Osteoblast (primary cell): ENCODE results near the gene LILRA1. TPM values are rescaled to one million over a fixed set of nuclear protein-coding genes. Genes with fewer than 3 reads are reported as not detected.
"Not testable (repeated sequence)": the region's sequence is repeated elsewhere in the genome, so short reads cannot be mapped to it uniquely, and the experiment has no call there.

Experiments used
- DNase-seq: peaks from one replicate; pipeline ENCODE4 v3.0.0; 2011; ENCODE audit warnings: low spot score, mixed read lengths; ENCODE audit not compliant: insufficient read length; ENCODE audit errors: missing footprints
- H2AFZ ChIP-seq: 2 replicates; pipeline ENCODE4 v1.6.0; 2011; ENCODE audit warnings: mild to moderate bottlenecking, low read length
- H3K27ac ChIP-seq: 2 replicates; pipeline ENCODE4 v1.5.1; 2011; ENCODE audit warnings: mild to moderate bottlenecking, low read depth, low read length, moderate library complexity
- H3K27me3 ChIP-seq: 2 replicates; pipeline ENCODE4 v1.6.0; 2012; ENCODE audit warnings: mild to moderate bottlenecking, control low read depth, inconsistent platforms, low read length, moderate library complexity; ENCODE audit not compliant: insufficient read depth
- H3K36me3 ChIP-seq: 2 replicates; pipeline ENCODE4 v1.5.1; 2011; ENCODE audit warnings: mild to moderate bottlenecking, low read length, control low read depth, moderate library complexity; ENCODE audit not compliant: insufficient read depth
- H3K4me1 ChIP-seq: 2 replicates; pipeline ENCODE4 v1.5.1; 2011; ENCODE audit warnings: mild to moderate bottlenecking, low read length, control low read depth, moderate library complexity; ENCODE audit not compliant: insufficient read depth
- H3K4me2 ChIP-seq: 2 replicates; pipeline ENCODE4 v1.6.0; 2011; ENCODE audit warnings: mild to moderate bottlenecking, low read length; ENCODE audit not compliant: insufficient read depth
- H3K4me3 ChIP-seq: fragments of 200-600 bp; sonication (generic); 3 replicates; pipeline ENCODE4 v1.5.1; 2012; ENCODE audit warnings: mild to moderate bottlenecking, low read length, inconsistent platforms; ENCODE audit not compliant: insufficient read depth
- H3K79me2 ChIP-seq: 2 replicates; pipeline ENCODE4 v1.6.0; 2012; ENCODE audit warnings: mild to moderate bottlenecking, low read length, control low read depth, inconsistent platforms; ENCODE audit not compliant: insufficient read depth
- H3K9me3 ChIP-seq: 2 replicates; pipeline ENCODE4 v1.5.1; 2011; ENCODE audit warnings: low read depth, low read length, control low read depth
- H4K20me1 ChIP-seq: 2 replicates; pipeline ENCODE4 v1.6.0; 2012; ENCODE audit warnings: mild to moderate bottlenecking, low read length, control low read depth; ENCODE audit not compliant: insufficient read depth
- total RNA-seq: library from RNA; depleted of rRNA; stranded (reverse); fragments of >200 nt; gene quantifications from 2 replicates; pipeline ENCODE4 v1.2.3, GENCODE V29; 2012
- TF ChIP-seq, protein P1 (sequence below): IDR thresholded peaks from 2 replicates; pipeline ENCODE4 v1.5.1; 2011; ENCODE audit warnings: mild to moderate bottlenecking, low read depth, low read length, moderate library complexity; ENCODE audit errors: extremely low read depth

LILRA1 gene
- total RNA-seq, 1 donor = not detected

DNA sequence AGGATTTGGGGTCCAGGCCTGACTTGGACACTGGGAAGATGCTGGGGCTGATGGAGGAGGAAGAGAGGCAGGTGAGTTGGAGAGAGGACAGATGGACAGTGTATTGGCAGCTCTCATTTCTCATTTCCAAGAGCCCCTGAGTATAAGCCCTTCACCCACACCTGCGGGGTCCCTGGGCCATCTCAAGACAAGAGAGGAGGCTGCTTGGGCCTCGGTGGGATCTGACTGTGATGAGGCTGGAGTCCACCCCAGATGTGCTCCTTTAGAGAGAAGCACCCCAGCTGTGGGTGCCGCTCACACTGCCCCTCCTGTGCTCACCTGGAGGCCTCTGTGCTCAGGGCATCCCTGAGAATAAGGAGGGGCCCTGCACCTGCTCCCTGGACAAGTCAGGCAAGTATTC, 16.1 kb upstream of the LILRA1 start:
- Histone ChIP-seq H2AFZ (no peak overlapping the region), H3K27ac (no peak overlapping the region), H3K9me3 (no peaks in the 10 kb centered on the region), H4K20me1 (no peaks in the 10 kb centered on the region), H3K4me3 (no peak overlapping the region), H3K27me3 (no peaks in the 10 kb centered on the region), H3K36me3 (no peaks in the 10 kb centered on the region), H3K79me2 (no peaks in the 10 kb centered on the region), H3K4me1 (no peaks in the 10 kb centered on the region), H3K4me2 (no peak overlapping the region)
- TF ChIP-seq, protein P1, sequence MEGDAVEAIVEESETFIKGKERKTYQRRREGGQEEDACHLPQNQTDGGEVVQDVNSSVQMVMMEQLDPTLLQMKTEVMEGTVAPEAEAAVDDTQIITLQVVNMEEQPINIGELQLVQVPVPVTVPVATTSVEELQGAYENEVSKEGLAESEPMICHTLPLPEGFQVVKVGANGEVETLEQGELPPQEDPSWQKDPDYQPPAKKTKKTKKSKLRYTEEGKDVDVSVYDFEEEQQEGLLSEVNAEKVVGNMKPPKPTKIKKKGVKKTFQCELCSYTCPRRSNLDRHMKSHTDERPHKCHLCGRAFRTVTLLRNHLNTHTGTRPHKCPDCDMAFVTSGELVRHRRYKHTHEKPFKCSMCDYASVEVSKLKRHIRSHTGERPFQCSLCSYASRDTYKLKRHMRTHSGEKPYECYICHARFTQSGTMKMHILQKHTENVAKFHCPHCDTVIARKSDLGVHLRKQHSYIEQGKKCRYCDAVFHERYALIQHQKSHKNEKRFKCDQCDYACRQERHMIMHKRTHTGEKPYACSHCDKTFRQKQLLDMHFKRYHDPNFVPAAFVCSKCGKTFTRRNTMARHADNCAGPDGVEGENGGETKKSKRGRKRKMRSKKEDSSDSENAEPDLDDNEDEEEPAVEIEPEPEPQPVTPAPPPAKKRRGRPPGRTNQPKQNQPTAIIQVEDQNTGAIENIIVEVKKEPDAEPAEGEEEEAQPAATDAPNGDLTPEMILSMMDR = no peak
- DNase-seq = no peak

DNA sequence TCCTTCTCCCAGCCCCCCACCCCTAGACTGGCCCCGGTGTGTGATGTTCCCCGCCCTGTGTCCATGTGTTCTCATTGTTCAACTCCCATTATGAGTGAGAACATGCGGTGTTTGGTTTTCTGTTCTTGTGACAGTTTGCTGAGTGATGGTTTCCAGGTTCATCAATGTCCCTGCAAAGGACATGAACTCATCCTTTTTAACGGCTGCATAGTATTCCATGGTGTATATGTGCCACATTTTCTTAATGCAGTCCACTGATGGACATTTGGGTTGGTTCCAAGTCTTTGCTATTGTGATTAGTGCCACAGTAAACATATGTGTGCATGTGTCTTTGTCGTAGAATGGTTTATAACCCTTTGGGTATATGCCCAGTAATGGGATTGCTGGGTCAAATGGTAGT, 15.2 kb upstream of the LILRA1 start:
- not testable (repeated sequence) for DNase-seq, H3K4me2 ChIP-seq, H3K27me3 ChIP-seq, H2AFZ ChIP-seq, H3K9me3 ChIP-seq, H3K4me1 ChIP-seq, H3K36me3 ChIP-seq, H4K20me1 ChIP-seq, H3K79me2 ChIP-seq, H3K4me3 ChIP-seq, H3K27ac ChIP-seq

- DNase-seq = no peak
- H4K20me1 ChIP-seq = no peaks in the 10 kb centered on the region
- H3K36me3 ChIP-seq = no peaks in the 10 kb centered on the region
- H3K4me2 ChIP-seq = no peak overlapping the region
- no peaks in the 10 kb centered on the region for H3K79me2 ChIP-seq
- no peaks in the 10 kb centered on the region for H3K4me1 ChIP-seq
- H3K9me3 ChIP-seq = no peaks in the 10 kb centered on the region
- no peaks in the 10 kb centered on the region for H3K27me3 ChIP-seq
- H3K4me3 ChIP-seq = no peak overlapping the region
- TF ChIP-seq, protein P1 = no peak
- H2AFZ ChIP-seq = no peak overlapping the region
- H3K27ac ChIP-seq = no peak overlapping the region
Measured at GRCh38 chr19:54586397-54586796, 7.0 kb upstream of the LILRA1 start.

DNA sequence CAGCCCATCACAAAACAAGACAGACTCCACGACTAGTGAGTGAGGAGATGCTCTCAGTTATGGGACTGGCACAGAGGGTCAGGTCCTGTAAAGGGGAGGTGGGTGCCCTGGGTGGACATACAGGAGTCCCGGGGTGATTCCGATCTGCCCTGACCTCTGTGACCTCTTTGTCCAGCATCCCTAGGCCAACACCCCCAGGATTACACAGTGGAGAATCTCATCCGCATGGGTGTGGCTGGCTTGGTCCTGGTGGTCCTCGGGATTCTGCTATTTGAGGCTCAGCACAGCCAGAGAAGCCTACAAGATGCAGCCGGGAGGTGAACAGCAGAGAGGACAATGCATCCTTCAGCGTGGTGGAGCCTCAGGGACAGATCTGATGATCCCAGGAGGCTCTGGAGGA, 6.4 kb upstream of the LILRA1 start:
- Histone ChIP-seq H4K20me1 (no peaks in the 10 kb centered on the region), H3K4me3 (no peak overlapping the region), H3K36me3 (no peaks in the 10 kb centered on the region), H3K4me2 (no peak overlapping the region), H3K27me3 (no peaks in the 10 kb centered on the region), H3K4me1 (no peaks in the 10 kb centered on the region), H3K9me3 (no peaks in the 10 kb centered on the region), H3K79me2 (no peaks in the 10 kb centered on the region), H3K27ac (no peak overlapping the region), H2AFZ (no peak overlapping the region)
- DNase-seq = no peak
- TF ChIP-seq, protein P1 = no peak

- H3K36me3 ChIP-seq, H3K4me3 ChIP-seq, H3K4me1 ChIP-seq, DNase-seq, H3K79me2 ChIP-seq, H3K4me2 ChIP-seq, H3K27ac ChIP-seq, H4K20me1 ChIP-seq, H3K27me3 ChIP-seq, H3K9me3 ChIP-seq, H2AFZ ChIP-seq: not testable (repeated sequence)
Measured at GRCh38 chr19:54593931-54594626, 647 bp downstream of the LILRA1 start.
